PC-9 (cell line): Measurements from ENCODE around the gene TNFRSF25.

Source experiments
- CTCF ChIP-seq: fragments of 200-600 bp; sonication (generic); conservative IDR thresholded peaks from 2 replicates; pipeline ENCODE4 v1.6.1; 2017; ENCODE audit warnings: mixed run types, antibody characterized with exemption, mild to moderate bottlenecking, moderate library complexity
- EZH2 ChIP-seq: fragments of 200-600 bp; sonication (generic); IDR thresholded peaks from 2 replicates; pipeline ENCODE4 v1.8.0; 2017; ENCODE audit warnings: antibody characterized with exemption, low read depth

DNA sequence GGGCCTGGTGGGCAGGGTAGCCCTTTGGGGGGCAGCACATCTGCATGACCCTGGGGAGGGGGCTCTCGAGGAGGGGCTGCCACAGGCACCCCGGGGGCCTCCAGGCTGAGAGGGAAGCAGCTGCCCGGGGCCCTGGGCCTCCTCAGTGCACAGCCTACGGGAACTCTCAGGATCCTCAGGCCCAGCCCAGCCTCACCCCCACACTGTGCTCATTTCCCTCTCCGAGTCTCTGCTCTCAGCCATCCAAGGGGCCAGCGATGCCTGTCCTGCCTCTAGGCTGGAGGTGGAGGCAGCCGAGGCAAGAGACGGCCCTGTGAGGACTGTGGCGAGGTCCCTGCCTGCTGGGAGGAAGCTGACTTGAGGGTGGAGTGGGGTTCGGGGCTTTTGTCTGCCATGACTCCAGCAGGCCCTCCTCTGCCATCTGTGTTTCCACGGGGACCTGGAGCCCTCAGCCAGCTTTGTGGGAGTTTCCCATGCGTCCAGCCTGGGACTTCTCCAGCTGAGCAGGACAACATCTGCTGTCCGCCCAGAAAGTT, 32.7 kb upstream of the TNFRSF25 start:
- no peak for TF ChIP-seq CTCF
- no peak for TF ChIP-seq EZH2
